Upper lobe of left lung (tissue), 4 donors: ENCODE data around the gene EIF1.

ENCODE experiments used
- CTCF ChIP-seq, 6 experiments: fragments of 450-650 bp in 4 of 6; fragments of 200-600 bp in 2 of 6; sonication (generic) in 2 of 6; IDR thresholded peaks; one replicate each; pipeline ENCODE4 v1.5.1; 2016 to 2019; ENCODE audit warnings: antibody characterized with exemption in 6 of 6
- POLR2A ChIP-seq, 4 donors: fragments of 450-650 bp; IDR thresholded peaks; one replicate each; pipeline ENCODE4 v1.5.1; 2016 to 2017; ENCODE audit warnings: antibody characterized with exemption in 4 of 4, mild to moderate bottlenecking in 2 of 4
- POLR2AphosphoS5 ChIP-seq, 2 donors: sonication (generic); formaldehyde crosslinking; IDR thresholded peaks; one replicate each; pipeline ENCODE4 v1.5.1; 2017; ENCODE audit warnings: antibody characterized with exemption in 2 of 2

GRCh38 chr17:41638941-41639340 is 49.7 kb upstream of the EIF1 start:
- TF ChIP-seq CTCF (IDR thresholded peaks at IDR 0.05) (no peak), POLR2A (IDR thresholded peaks at IDR 0.05) (no peak), POLR2AphosphoS5 (IDR thresholded peaks at IDR 0.05) (no peak)
